Lung (tissue), 12 donors: Measurements from ENCODE around the gene ACVR2A. TPM values are rescaled to one million over a fixed set of nuclear protein-coding genes. Genes with fewer than 3 reads are reported as not detected.

Source experiments
- ATAC-seq: fragments of 200-7000 bp; cut with Tn5 transposase; one replicate; pipeline ENCODE4 v1.9.1; 2020; ENCODE audit warnings: moderate number of reproducible peaks; ENCODE audit not compliant: insufficient read depth, low FRiP score
- DNase-seq, 3 donors: peaks; one replicate each; pipeline ENCODE4 v3.0.0-alpha.2; 2013 to 2017
- H3K27ac ChIP-seq, 2 donors: one replicate each; pipeline ENCODE4 v1.5.1; 2013; ENCODE audit warnings: mild to moderate bottlenecking in 2 of 2, moderate library complexity in 2 of 2, control low read depth in 1 of 2, inconsistent platforms in 1 of 2, low read depth in 1 of 2, low read length in 1 of 2
- H3K27me3 ChIP-seq, 3 donors: one replicate each; pipeline ENCODE4 v1.5.1; 2013; ENCODE audit warnings: low read length in 2 of 3; ENCODE audit not compliant: control insufficient read depth in 3 of 3, insufficient read depth in 3 of 3
- H3K36me3 ChIP-seq, 4 donors: one replicate each; pipeline ENCODE4 v1.5.1; 2013; ENCODE audit warnings: low read length in 4 of 4, mild to moderate bottlenecking in 1 of 4, moderate library complexity in 1 of 4; ENCODE audit not compliant: control insufficient read depth in 4 of 4, insufficient read depth in 4 of 4
- H3K4me1 ChIP-seq, 5 donors: one replicate each; pipeline ENCODE4 v1.5.1; 2013; ENCODE audit warnings: low read length in 5 of 5, mild to moderate bottlenecking in 2 of 5, moderate library complexity in 1 of 5; ENCODE audit not compliant: control insufficient read depth in 5 of 5, insufficient read depth in 5 of 5
- H3K4me3 ChIP-seq: one replicate; pipeline ENCODE4 v1.5.1; 2013; ENCODE audit warnings: mild to moderate bottlenecking, control low read depth, moderate library complexity
- H3K9ac ChIP-seq, 2 donors: one replicate each; pipeline ENCODE4 v1.5.1; 2013; ENCODE audit warnings: low read length in 2 of 2, control low read depth in 1 of 2; ENCODE audit not compliant: insufficient read depth in 1 of 2
- H3K9me3 ChIP-seq, 4 donors: one replicate each; pipeline ENCODE4 v1.5.1; 2013; ENCODE audit warnings: low read length in 3 of 4, mild to moderate bottlenecking in 1 of 4, moderate library complexity in 1 of 4; ENCODE audit not compliant: control insufficient read depth in 4 of 4, insufficient read depth in 3 of 4
- whole genome bisulfite sequencing, 2 donors: extraction: QIAGEN DNeasy Blood & Tissue Kit; methylation state at CpG; one replicate each; pipeline ENCODE4 v1.1.7; 2013; 5-methylcytosine and 5-hydroxymethylcytosine counted together
- polyA plus RNA-seq, 2 donors: library from polyadenylated mRNA; stranded (reverse); fragments of 200-250 nt; gene quantifications; one replicate each; pipeline ENCODE4 v1.2.1, GENCODE V29; 2013
- total RNA-seq, 2 donors: library from RNA; depleted of rRNA in 1 of 2; stranded (reverse); fragments of >200 nt in 1 of 2; gene quantifications; one replicate each; pipeline ENCODE4 v1.2.1, GENCODE V29; 2014 to 2021
- TF ChIP-seq, protein P1 (sequence below): IDR thresholded peaks from 2 replicates; pipeline ENCODE4 v1.5.1; 2012; ENCODE audit warnings: mild to moderate bottlenecking; ENCODE audit errors: control extremely low read depth, extremely low read depth
- donor health status: control.
- donor health status: control.
- donor health status: Bipolar disorder and iron deficiency.
- donor health status: healthy.
- donor health status: DM: yes; HTN: yes; CAD: no.

ACVR2A gene
- total and polyA plus RNA-seq, 4 donors, result 4.0 to 56.5 (median 10.9) TPM

DNA sequence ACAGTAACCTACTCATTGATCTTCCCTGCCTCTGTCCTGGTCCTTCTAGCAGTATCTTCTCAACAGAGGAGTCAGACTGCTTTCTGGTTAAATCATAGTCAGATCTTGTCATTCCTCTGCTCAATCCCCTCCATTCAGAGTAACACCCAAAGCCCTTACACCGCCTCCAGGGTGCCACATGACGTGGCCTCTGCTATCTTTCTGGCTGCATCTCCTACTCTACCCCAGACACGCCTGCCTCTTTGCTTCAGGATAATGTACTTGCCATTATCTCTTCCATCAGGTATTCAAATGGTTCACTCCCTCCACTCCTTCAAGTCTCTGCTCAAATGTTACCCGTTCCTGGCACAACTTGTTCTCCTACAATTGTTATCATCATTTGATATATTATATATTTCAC, 36.3 kb upstream of the ACVR2A start:
- no peaks in the 10 kb centered on the region for H3K9me3 ChIP-seq
- ATAC-seq, result no peak

DNA sequence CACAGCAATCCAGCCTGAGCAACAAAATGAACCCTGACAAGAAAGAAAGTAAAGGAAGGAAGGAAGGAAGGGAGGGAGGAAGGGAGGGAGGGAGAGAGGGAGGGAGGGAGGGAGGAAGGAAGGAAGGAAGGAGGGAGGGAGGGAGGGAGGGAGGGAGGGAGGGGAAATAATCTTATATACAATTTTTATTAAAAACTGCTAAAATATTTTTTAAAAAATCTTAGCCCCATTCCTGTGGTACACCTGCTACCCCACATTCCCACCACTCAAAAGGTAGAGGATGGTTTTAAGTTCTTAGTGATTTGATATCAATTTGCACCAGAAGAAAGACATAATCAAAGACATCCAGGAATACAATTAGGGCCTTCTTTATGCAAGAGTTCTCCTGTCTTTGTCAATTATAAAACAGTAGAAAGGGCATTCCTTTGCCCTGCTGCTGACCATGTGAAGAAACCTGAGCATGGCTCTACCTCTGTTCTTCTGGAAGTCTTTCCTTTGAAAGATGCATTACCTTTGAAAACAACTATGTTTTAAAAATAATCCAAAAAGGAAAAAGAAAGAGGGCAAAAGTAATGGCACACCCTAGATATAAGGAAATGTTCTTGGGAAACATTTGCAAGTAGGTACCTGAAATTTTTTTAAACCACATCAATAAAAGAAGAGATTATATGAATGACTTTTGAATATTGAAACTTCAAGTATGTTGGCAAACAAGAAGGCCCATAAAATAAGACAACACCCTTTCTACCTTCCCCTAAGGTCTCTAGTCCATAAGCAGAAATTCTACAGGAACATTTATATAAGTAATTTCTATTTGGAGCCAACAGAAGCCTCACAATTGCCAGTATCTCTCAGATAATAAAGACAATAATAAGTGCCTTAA, 33.7 kb upstream of the ACVR2A start:
- H3K27me3 ChIP-seq, result no peaks in the 10 kb centered on the region
- TF ChIP-seq, protein P1, sequence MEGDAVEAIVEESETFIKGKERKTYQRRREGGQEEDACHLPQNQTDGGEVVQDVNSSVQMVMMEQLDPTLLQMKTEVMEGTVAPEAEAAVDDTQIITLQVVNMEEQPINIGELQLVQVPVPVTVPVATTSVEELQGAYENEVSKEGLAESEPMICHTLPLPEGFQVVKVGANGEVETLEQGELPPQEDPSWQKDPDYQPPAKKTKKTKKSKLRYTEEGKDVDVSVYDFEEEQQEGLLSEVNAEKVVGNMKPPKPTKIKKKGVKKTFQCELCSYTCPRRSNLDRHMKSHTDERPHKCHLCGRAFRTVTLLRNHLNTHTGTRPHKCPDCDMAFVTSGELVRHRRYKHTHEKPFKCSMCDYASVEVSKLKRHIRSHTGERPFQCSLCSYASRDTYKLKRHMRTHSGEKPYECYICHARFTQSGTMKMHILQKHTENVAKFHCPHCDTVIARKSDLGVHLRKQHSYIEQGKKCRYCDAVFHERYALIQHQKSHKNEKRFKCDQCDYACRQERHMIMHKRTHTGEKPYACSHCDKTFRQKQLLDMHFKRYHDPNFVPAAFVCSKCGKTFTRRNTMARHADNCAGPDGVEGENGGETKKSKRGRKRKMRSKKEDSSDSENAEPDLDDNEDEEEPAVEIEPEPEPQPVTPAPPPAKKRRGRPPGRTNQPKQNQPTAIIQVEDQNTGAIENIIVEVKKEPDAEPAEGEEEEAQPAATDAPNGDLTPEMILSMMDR, result no peak
- no peak for ATAC-seq

More for the DNA sequence above, 36.3 kb upstream of the ACVR2A start:
- DNase-seq, result no peak
- no peaks in the 10 kb centered on the region for H3K27me3 ChIP-seq
- H3K36me3 ChIP-seq, result no peaks in the 10 kb centered on the region
- TF ChIP-seq, protein P1, result no peak
- WGBS, 2 donors, result 66 to 94% methylated on average over 4 of the region's 4 CpGs
- H3K4me1 ChIP-seq, result no peaks in the 10 kb centered on the region
- no peak overlapping the region for H3K9ac ChIP-seq
- no peak overlapping the region for H3K4me3 ChIP-seq
- no peak overlapping the region for H3K27ac ChIP-seq

DNA sequence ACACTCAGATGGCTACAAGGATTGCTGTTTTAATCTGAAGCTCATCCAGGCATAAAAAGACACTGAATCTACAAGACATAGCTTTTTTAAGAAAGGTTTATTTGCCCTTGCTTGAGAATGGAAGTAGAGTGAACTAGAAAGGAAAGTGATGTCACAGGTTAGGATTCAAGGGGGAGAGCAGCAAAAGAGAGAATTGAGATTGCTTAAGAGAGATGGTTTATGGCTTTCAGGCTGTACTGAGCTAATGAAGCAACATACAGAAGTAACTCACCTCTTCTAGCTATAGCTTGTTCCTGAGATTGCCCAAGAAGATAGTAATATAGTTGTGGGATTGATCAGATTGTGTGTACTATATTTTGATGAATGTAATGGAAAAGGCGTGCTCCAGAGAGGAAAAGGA, 26.1 kb upstream of the ACVR2A start:
- 77 to 82% methylated on average over 1 of the region's 1 CpG for WGBS, 2 donors

More for the DNA sequence above, 33.7 kb upstream of the ACVR2A start:
- Histone ChIP-seq H3K27ac (no peak overlapping the region), H3K4me1 (no peaks in the 10 kb centered on the region), H3K36me3 (no peaks in the 10 kb centered on the region), H3K9me3 (no peaks in the 10 kb centered on the region), H3K4me3 (no peak overlapping the region), H3K9ac (no peak overlapping the region)
- no peak for DNase-seq

More for the DNA sequence above, 26.1 kb upstream of the ACVR2A start:
- H3K4me3 ChIP-seq, result no peak overlapping the region
- H3K27ac ChIP-seq, result no peak overlapping the region
- no peaks in the 10 kb centered on the region for H3K4me1 ChIP-seq
- DNase-seq (no peak), ATAC-seq (no peak)
- H3K9me3 ChIP-seq, result no peaks in the 10 kb centered on the region
- H3K36me3 ChIP-seq, result no peaks in the 10 kb centered on the region
- TF ChIP-seq, protein P1, result no peak
- no peak overlapping the region for H3K9ac ChIP-seq
- H3K27me3 ChIP-seq, result no peaks in the 10 kb centered on the region
